HG02610 (cell line): ENCODE results near the gene ZNF546.
"Not testable (repeated sequence)": the region's sequence is repeated elsewhere in the genome, so short reads cannot be mapped to it uniquely, and the experiment has no call there.

ENCODE experiments used
- ATAC-seq: cut with Tn5 transposase; IDR thresholded peaks from one replicate; pipeline ENCODE4 v1.9.1; 2021; ENCODE audit warnings: mild to moderate bottlenecking, moderate library complexity; ENCODE audit not compliant: unreplicated experiment

ZNF546 gene

GRCh38 chr19:39983695-39984300, 13.1 kb upstream of the ZNF546 start:
- ATAC-seq, result no peak

GRCh38 chr19:39986643-39987042, 10.2 kb upstream of the ZNF546 start:
- no peak for ATAC-seq

DNA sequence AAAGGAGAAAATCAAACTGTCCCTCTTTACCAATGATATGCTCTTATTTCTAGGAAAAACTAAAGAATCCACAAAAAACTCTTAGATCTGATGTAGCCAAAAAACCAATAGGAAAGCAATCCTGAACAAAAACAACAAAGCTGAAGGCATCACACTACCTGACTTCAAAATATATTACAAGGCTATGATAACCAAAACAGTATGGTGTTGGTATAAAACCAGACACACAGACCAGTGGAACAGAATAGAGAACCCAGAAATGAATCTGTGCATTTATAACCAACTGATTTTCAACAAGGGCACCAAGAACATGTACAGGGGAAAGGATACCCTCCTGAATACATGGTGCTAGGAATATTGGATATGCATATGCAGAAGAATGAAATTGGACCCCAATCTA, 9.7 kb upstream of the ZNF546 start:
- ATAC-seq, result no peak

GRCh38 chr19:39987596-39987995, 9.3 kb upstream of the ZNF546 start:
- no peak for ATAC-seq

DNA sequence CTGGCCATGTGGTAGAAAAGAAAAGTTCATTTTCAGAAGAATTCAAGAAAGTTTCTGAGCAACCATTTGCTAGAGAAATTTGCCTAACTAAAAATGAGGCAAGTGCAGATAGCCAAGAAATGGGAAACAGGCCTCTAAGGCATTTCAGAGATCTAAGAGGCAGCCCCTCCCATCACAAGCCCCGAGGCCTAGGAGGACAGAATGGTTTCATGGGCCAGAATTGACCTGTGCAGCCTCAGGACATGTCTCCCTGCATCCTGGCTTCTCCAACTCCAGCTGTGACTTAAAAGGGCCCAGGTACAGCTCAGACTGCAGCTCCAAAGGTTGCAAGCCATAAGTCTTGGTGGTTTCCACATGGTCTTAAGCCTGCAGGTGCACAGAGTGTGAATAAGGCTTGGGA, 3.3 kb upstream of the ZNF546 start:
- no peak for ATAC-seq

- ATAC-seq, result no peak
Measured at GRCh38 chr19:39994361-39994760, 2.5 kb upstream of the ZNF546 start.

DNA sequence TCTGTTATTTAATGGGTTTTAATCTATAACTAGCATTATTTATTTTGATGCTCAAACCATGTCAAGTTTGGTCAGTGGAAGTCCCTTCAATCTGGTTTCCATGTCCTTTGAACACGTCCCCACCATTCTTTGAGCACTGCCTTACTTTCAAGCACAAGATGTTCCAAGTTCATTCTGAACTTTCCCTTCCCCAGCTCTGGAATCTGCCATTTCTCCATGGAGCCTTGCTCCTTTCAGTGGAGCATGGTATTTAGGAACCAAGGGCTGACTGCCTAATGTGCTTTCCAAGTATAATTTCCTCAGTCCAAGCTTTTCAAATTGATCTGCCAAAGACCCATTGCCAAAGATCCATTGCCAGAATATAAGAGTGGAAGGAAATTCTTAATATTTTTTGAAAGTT, 1.1 kb upstream of the ZNF546 start:
- no peak for ATAC-seq

GRCh38 chr19:39996218-39996810, 546 bp upstream of the ZNF546 start:
- ATAC-seq, result peak; percentile 28

GRCh38 chr19:39997638-39998216, 867 bp downstream of the ZNF546 start:
- no peak for ATAC-seq

- ATAC-seq, result no peak
Measured at GRCh38 chr19:39998501-39998900, 1.6 kb downstream of the ZNF546 start.

GRCh38 chr19:40005691-40006272, 8.9 kb downstream of the ZNF546 start:
- no peak for ATAC-seq

DNA sequence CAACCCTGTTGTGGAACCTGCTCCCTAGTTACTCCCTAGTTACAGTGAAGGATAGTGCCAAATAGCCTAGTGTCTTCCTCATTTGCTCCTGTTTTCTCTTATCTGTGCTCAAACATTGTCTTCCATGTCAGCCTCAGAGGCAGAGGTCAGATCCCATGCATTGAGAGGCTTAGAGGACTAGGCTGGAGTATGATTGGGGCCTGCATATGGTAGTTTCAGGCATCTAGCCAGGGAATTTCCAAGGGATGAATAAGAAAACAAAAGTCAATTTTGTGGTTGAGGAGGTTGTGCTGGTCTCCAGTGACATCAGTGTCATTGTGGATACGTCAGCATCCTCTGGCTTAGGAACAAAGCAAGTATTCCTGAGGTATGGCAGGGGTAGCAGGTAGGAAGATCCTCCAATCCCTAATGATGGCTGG, 9.4 kb downstream of the ZNF546 start:
- ATAC-seq, result no peak

GRCh38 chr19:40009674-40010073, 12.8 kb downstream of the ZNF546 start:
- no peak for ATAC-seq

GRCh38 chr19:40013991-40014390, 17.1 kb downstream of the ZNF546 start:
- ATAC-seq, result no peak

DNA sequence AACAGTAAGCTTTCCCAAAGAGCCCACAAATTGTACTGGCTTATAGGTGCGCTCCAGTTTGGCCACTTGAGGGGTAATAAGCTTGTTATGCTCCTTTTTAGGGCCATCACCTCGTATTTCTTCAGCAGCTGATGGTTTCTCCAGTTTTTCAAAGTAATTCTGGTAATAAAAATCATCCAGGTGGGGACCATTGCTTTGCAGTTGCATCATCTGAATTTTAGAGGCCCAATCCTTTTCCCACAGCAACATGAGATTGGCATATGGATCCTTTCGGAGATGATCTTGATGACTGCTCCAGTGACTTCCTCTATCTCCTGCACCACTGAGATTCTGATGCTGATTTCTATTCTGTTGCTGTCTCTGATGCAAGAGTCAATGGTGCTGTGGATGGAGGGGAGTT, 27.1 kb downstream of the ZNF546 start:
- no peak for ATAC-seq

DNA sequence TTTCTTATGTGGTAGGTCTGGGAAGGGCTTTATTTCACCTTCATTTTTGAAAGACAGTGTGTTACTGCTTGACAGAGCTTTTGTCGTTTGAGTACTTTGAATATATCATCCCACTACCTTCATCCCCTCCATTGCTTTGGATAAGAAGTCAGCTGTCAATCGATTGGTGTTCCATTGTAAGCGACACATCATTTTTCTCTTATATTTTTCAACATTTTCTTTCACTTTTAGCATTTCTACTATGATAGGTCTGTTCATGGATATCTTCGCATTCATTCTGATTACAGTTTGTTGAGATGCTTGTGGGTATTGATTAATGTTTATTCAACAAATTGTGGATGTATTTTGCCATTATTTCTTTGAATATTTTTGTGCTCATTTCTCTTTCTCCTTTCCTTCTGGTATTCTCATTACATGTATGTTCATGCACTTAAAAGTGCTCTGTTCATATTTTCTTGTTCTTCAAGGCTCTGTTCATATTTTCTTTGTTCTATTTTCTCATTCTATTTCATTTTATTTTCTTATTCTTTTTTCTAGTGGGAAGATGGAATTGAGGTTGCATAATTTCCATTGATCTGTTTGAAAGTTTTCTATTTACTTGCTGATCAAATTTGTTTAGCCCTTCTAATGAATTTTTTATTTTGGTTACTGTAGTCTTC, 29.2 kb downstream of the ZNF546 start:
- ATAC-seq, result no peak

GRCh38 chr19:40026597-40026970, 29.7 kb downstream of the ZNF546 start:
- ATAC-seq, result no peak

DNA sequence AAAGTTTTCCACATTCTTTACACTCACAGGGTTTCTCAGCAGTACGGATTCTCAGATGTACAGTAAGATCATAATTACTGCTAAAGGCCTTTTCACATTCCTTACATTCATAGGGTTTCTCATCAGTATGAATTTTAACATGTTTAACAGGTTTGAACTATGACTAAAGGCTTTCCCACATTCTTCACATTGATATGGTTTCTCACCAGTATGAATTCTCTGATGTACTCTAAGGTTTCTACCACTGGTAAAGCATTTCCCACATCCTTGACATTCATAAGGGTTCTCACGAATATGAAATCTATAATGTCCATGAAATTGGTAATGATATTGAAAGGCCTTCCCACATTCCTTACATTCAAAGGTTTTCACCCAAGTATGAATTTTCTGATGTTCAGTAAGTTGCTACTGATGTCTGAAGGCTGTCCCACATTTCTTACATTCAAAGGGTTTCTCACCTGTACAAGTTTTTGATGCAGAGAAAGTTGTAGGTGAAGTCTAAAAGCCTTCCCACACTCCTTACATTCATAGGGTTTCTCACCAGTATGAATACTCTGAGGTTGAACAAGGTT, 37.2 kb downstream of the ZNF546 start:
- ATAC-seq, result no peak

DNA sequence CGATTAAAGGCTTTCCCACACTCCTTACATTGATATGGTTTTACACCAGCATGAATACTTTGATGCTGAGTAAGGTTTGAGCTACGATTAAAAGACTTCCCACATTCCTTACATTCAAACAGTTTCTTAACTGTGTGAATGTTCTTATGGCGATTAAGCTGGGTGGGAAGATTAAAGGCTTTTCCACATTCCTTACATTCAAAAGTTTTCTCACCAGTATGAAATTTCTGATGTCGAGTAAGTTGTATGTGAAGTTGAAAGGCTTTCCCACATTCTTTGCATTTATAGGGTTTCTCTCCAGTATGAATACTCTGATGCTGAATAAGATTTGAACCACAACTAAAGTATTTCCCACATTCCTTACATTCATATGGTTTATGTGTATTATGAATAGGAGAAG, 39.1 kb downstream of the ZNF546 start:
- ATAC-seq, result no peak

- ATAC-seq, result not testable (repeated sequence)
Measured at GRCh38 chr19:40038047-40038446, 41.2 kb downstream of the ZNF546 start.

DNA sequence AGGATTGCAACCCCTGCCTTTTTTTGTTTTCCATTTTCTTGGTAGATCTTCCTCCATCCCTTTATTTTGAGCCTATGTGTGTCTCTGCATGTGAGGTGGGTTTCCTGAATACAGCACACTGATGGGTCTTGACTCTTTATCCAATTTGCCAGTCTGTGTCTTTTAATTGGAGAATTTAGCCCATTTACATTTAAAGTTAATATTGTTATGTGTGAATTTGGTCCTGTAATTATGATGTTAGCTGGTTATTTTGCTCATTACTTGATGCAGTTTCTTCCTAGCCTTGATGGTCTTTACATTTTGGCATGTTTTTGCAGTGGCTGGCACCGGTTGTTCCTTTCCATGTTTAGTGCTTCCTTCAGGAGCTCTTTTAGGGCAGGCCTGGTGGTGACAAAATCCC, 44.9 kb downstream of the ZNF546 start:
- not testable (repeated sequence) for ATAC-seq
